ENCODE measurements around the gene FBN3.
A peak's percentile ranks its signal among the peaks of the same experiment; 100 is the strongest.

The FBN3 gene

DNA sequence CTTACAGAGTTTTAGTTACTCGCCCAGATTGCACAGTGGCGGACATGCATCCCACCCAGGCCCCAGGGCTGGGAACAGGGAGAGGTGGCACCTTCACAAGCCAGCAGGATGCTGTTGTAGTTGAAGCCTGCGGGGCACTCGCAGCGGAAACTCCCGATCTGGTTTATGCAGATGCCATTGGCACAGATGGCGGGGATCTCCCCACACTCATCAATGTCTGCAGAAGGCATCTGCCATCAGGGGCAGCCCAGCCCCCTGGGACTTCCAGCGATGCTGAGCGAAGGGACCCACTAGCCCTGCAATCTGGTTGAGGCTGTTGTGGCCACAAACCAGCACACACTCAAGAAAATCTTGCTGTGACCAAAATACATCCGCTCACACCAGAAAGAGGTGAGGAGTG, 52.2 kb downstream of the FBN3 start:
- TF ChIP-seq CTCF (IDR thresholded peaks at IDR 0.05) (no peak), ZFX (IDR thresholded peaks at IDR 0.05; ENCODE audit: borderline replicate concordance) (no peak)
- H3K27ac ChIP-seq: no peak overlapping the region

- TF ChIP-seq CTCF (IDR thresholded peaks at IDR 0.05) (peak; percentile 45), ZFX (IDR thresholded peaks at IDR 0.05; ENCODE audit: borderline replicate concordance) (no peak)
- H3K27ac ChIP-seq: no peak overlapping the region
These were observed 53.3 kb downstream of the FBN3 start for GRCh38 chr19:8096071-8096470.

GRCh38 chr19:8095354-8095886, 54.0 kb downstream of the FBN3 start:
- no peak overlapping the region for H3K27ac ChIP-seq
- TF ChIP-seq CTCF (IDR thresholded peaks at IDR 0.05) (no peak), ZFX (IDR thresholded peaks at IDR 0.05; ENCODE audit: borderline replicate concordance) (no peak)

DNA sequence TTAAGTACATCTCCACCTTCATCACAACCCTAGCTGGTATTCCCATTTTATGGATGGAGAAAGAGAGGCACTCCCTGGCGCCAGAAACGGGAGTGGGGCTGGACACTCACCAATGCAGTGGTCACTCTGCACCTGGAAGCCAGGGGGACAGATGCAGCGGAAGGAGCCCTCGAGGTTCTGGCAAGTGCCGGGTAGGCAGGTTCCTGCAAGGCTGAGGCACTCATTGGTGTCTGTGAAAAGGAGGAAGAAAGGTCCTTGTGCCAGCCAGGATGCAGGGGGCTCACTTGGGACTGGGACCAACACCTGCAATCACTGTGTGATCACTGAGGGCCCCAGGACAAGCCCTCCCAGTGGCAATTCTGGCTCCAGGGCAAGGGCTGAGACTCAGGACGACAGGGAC, 55.1 kb downstream of the FBN3 start:
- H3K27ac ChIP-seq: no peak overlapping the region
- TF ChIP-seq ZFX (IDR thresholded peaks at IDR 0.05; ENCODE audit: borderline replicate concordance): no peak
- TF ChIP-seq CTCF (IDR thresholded peaks at IDR 0.05): no peak

GRCh38 chr19:8093740-8094139, 55.7 kb downstream of the FBN3 start:
- no peak overlapping the region for H3K27ac ChIP-seq
- no peak for TF ChIP-seq ZFX (IDR thresholded peaks at IDR 0.05; ENCODE audit: borderline replicate concordance)
- TF ChIP-seq CTCF (IDR thresholded peaks at IDR 0.05): no peak

DNA sequence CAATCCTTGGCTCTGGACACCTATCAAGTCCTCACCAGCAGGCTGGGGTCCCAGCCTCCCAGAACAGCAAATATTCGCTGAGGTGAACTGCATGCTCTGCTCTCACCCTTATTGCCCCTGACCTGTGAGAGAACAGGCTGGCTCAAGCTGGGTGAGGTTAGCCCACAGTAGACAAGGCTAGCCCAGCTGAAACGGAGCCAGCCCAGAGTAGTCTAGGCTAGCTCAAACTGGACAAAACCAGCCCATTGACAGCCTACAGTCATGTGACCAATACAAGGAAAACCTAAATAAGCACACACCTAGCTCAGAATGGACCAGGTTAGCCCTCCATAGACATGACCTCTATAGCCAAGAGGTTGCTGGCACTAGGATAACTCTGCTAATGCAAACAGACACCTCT, 58.4 kb downstream of the FBN3 start:
- H3K27ac ChIP-seq: no peak overlapping the region
- TF ChIP-seq CTCF (IDR thresholded peaks at IDR 0.05): no peak
- no peak for TF ChIP-seq ZFX (IDR thresholded peaks at IDR 0.05; ENCODE audit: borderline replicate concordance)

GRCh38 chr19:8089664-8090601, 59.5 kb downstream of the FBN3 start:
- H3K27ac ChIP-seq: no peak overlapping the region
- no peak for TF ChIP-seq CTCF (IDR thresholded peaks at IDR 0.05)
- no peak for TF ChIP-seq ZFX (IDR thresholded peaks at IDR 0.05; ENCODE audit: borderline replicate concordance)
